Activated CD4-positive, alpha-beta T cell treated with anti-CD3 and anti-CD28 coated beads, Interleukin-2, amount 10 ng/mL, durations not matched to agents 7 days and 5 days (primary cell): ENCODE results near the gene GAK. TPM values are rescaled to one million over a fixed set of nuclear protein-coding genes. Genes with fewer than 3 reads are reported as not detected.

Experiments
- CTCF ChIA-PET: fragments of 350-600 bp; sonication (Branson Sonifier 250); formaldehyde crosslinking; loops from one replicate; lab custom pipeline; 2021; ENCODE audit warnings: antibody characterized with exemption; lab: Charles Lee
- POLR2A ChIA-PET: fragments of 350-600 bp; sonication (Branson Sonifier 250); formaldehyde crosslinking; loops from one replicate; lab custom pipeline; 2021; ENCODE audit warnings: antibody characterized with exemption; lab: Charles Lee
- DNase-seq: peaks from one replicate; pipeline ENCODE4 v3.0.0-alpha.2; 2020
- H3K27ac Mint-ChIP-seq: one replicate; pipeline ENCODE4 v1.8.0; 2021; ENCODE audit warnings: mild to moderate bottlenecking, moderate library complexity, mixed read lengths
- H3K27me3 Mint-ChIP-seq: one replicate; pipeline ENCODE4 v1.8.0; 2021; ENCODE audit warnings: mixed read lengths
- H3K36me3 Mint-ChIP-seq: one replicate; pipeline ENCODE4 v1.8.0; 2021; ENCODE audit warnings: low read depth, mixed read lengths
- H3K4me1 Mint-ChIP-seq: one replicate; pipeline ENCODE4 v1.8.0; 2021; ENCODE audit warnings: mixed read lengths
- H3K4me3 Mint-ChIP-seq: one replicate; pipeline ENCODE4 v1.8.0; 2021; ENCODE audit warnings: mild to moderate bottlenecking, moderate library complexity, mixed read lengths
- H3K9me3 Mint-ChIP-seq: one replicate; pipeline ENCODE4 v1.8.0; 2021; ENCODE audit warnings: mixed read lengths
- total RNA-seq, 2 experiments: library from RNA; stranded (reverse); gene quantifications; one replicate each; pipeline ENCODE4 v1.2.3, GENCODE V29; 2021

Gene GAK
- total RNA-seq, 2 experiments from 2014 or later = 133 to 148 TPM

DNA sequence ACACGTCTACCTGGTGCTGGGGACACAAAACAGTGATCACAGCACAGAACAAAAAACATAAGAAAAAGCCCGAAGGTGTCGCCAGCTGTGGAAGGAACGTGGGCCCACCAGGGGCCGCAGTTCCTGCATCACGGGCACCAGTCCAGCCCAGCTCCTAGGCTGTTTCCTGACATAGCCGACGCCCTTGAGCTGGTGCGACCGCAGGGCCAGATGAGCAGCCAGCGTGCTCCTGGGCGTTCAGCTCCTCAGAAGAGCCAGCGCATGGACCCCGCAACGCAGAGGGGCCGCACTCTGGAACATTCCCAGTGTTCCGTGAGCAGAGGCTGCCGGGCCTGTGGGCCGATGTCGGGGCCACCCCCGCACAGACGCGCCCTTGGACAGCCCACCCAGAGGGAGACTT lies 44.1 kb downstream of the GAK start:
- no peaks in the 10 kb centered on the region for H3K27me3 Mint-ChIP-seq
- no peak overlapping the region for H3K4me3 Mint-ChIP-seq
- ChIA-PET POLR2A (no interaction called here), CTCF (no interaction called here)
- peaks cover 44% of the 10 kb centered on the region for H3K36me3 Mint-ChIP-seq
- no peaks in the 10 kb centered on the region for H3K4me1 Mint-ChIP-seq
- peaks cover 7% of the 10 kb centered on the region for H3K9me3 Mint-ChIP-seq
- no peak overlapping the region for H3K27ac Mint-ChIP-seq
- no peak for DNase-seq

DNA sequence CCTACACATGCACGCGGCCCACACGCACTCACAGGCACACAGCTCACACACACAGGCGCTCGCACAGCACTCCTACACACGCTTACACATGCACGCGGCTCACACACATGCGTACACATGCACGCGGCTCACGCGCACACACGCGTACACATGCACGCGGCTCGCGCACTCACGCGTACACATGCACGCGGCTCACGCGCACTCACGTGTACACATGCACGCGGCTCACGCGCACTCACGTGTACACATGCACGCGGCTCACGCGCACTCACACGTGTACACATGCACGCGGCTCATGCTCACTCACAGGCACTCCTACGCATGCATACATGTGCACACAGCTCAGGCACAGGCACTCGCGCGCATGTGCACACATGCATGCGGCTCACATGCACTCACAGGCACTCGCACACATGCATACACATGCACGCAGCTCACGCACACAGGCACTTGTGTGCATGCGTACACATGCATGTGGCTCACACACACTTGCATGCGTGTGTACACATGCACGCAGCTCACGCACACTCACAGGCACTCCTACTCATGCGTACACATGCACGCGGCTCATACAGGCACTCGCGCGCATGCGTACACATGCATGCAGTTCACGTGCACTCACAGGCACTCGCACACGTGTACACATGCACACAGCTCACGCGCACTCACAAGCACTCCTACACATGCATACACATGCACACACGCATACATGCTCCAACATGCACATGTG lies 44.9 kb downstream of the GAK start:
- ChIA-PET POLR2A (no interaction called here), CTCF (no interaction called here)
- no peak overlapping the region for H3K4me3 Mint-ChIP-seq
- no peaks in the 10 kb centered on the region for H3K4me1 Mint-ChIP-seq
- H3K27me3 Mint-ChIP-seq = no peaks in the 10 kb centered on the region
- no peak for DNase-seq
- H3K27ac Mint-ChIP-seq = no peak overlapping the region
- H3K36me3 Mint-ChIP-seq = peaks cover 44% of the 10 kb centered on the region
- H3K9me3 Mint-ChIP-seq = peaks cover 7% of the 10 kb centered on the region

DNA sequence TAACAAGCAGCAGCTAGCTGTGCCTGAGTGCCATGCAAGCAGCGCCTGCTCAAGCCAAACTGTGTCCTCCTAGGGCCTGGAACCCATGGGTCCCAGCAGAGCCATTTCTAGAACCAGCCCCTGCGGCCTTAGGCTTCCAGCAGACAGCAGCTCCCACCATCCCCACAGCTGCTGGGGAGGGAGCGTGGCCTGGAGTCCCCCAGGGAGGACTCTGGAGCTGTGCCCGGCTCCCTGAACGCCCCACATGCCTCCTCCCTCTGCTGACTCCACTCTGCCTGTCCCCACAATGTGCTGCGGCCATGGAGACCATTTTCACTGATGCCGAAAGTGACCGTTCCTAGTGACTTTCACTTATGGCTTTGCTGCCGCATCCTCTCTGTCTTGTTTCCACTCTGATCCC lies 45.9 kb downstream of the GAK start:
- CTCF ChIA-PET = no interaction called here
- POLR2A ChIA-PET = no interaction called here
- Mint-ChIP-seq H3K27me3 (no peaks in the 10 kb centered on the region), H3K4me3 (no peak overlapping the region), H3K9me3 (peaks cover 7% of the 10 kb centered on the region), H3K27ac (no peak overlapping the region), H3K4me1 (no peaks in the 10 kb centered on the region), H3K36me3 (peaks cover 42% of the 10 kb centered on the region)
- no peak for DNase-seq

DNA sequence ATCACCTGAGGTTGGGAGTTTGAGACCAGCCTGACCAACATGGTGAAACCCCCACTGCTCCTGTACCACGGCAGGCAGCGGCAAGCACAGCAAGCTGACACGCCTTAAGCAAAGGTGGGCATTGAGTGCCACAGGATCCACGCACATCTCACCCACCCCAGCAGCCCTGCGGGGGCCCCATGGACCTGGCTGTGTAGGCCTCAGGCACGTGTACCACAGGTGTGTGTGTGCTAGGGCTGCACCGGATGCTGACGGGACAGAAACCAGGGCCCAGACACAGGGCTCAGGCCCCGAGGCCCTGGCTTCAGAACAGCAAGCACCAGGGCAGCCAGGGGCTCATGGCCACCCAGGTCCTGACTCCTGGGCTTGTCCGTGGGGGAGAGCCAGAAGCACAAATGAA lies 46.8 kb downstream of the GAK start:
- POLR2A ChIA-PET = no interaction called here
- no peak for DNase-seq
- Mint-ChIP-seq H3K27me3 (no peaks in the 10 kb centered on the region), H3K36me3 (peaks cover 38% of the 10 kb centered on the region), H3K4me3 (no peak overlapping the region), H3K9me3 (peaks cover 7% of the 10 kb centered on the region), H3K4me1 (peaks cover 3% of the 10 kb centered on the region), H3K27ac (no peak overlapping the region)
- CTCF ChIA-PET = no interaction called here

DNA sequence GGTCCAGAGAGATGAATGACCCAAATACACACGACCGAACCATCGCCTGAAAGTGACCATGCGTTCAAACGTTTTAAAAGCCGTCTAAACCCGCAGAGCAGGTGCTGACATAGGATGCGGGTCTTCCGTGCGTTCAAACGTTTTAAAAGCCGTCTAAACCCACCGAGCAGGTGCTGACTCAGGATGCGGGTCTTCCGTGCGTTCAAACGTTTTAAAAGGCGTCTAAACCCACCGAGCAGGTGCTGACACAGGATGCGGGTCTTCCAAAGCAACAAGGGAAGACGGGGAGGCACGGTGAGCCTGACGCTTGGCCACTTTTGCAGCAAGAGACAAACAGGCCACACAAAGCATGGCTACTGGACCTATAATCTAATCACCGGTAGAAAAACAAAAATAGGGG lies 47.2 kb downstream of the GAK start:
- Mint-ChIP-seq H3K36me3 (peaks cover 40% of the 10 kb centered on the region), H3K4me1 (peaks cover 7% of the 10 kb centered on the region), H3K27me3 (no peaks in the 10 kb centered on the region), H3K4me3 (no peak overlapping the region), H3K9me3 (peaks cover 7% of the 10 kb centered on the region), H3K27ac (no peak overlapping the region)
- no peak for DNase-seq
- POLR2A ChIA-PET = no interaction called here
- CTCF ChIA-PET = no interaction called here

DNA sequence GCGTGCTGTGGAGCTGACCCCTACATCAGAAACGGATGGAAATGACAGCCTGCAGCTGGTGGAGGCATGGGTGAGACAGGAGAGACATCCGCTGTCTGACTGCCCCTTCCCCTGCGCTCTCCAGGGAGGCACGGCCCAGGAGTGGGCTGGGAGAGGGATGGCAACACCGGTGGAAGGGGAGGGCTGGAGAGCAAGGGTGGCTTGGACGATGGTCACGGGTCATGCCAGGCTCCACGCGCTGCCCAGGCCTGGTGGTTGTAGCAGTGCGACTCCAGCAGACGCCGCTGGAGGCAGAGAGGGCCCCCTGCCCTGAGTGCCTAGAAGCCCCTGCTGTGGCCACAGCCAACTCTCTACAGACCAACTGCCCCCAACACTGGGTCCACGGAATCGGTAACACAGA lies 47.9 kb downstream of the GAK start:
- H3K27me3 Mint-ChIP-seq = no peaks in the 10 kb centered on the region
- CTCF ChIA-PET = no interaction called here
- H3K36me3 Mint-ChIP-seq = peaks cover 40% of the 10 kb centered on the region
- H3K9me3 Mint-ChIP-seq = peaks cover 7% of the 10 kb centered on the region
- no peak overlapping the region for H3K4me3 Mint-ChIP-seq
- POLR2A ChIA-PET = no interaction called here
- no peak for DNase-seq
- peaks cover 14% of the 10 kb centered on the region for H3K4me1 Mint-ChIP-seq
- no peak overlapping the region for H3K27ac Mint-ChIP-seq

DNA sequence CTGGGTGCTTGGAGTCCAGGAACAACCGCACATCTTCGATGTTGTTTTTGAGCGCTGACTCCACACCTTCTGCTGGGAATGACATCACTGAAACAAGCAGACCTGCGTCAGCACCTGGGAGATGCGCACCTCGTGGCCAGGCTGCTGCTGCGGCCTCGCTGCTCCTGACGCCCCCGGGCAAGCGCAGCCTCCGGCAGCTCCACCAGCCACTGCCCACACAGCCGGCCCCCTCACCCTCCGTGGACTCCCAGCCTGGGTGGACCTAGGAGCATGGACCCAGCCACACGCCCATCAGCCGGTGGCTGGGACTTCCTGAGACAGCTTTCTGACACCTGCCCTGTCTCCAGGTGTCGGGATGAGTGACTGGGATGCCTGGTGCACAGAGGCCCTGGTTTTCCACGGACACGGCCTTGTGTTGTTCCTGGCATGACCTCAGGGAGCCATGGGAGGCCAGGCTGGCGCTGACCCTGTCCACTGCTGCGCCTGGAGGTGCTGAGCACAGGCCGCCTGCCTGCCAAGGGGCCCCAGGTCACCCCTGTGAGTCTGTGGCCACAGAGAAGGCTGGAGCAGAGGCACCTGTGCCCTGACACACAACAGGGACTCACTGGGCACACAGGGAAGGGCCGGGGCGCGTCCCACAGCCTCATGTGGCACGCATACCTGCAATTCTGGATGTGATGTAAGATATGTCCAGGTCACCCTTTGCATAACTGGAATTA lies 48.6 kb downstream of the GAK start:
- CTCF ChIA-PET = no interaction called here
- Mint-ChIP-seq H3K9me3 (peaks cover 7% of the 10 kb centered on the region), H3K4me1 (peaks cover 21% of the 10 kb centered on the region), H3K36me3 (peaks cover 40% of the 10 kb centered on the region), H3K27me3 (no peaks in the 10 kb centered on the region), H3K27ac (no peak overlapping the region), H3K4me3 (no peak overlapping the region)
- POLR2A ChIA-PET = no interaction called here
- no peak for DNase-seq

DNA sequence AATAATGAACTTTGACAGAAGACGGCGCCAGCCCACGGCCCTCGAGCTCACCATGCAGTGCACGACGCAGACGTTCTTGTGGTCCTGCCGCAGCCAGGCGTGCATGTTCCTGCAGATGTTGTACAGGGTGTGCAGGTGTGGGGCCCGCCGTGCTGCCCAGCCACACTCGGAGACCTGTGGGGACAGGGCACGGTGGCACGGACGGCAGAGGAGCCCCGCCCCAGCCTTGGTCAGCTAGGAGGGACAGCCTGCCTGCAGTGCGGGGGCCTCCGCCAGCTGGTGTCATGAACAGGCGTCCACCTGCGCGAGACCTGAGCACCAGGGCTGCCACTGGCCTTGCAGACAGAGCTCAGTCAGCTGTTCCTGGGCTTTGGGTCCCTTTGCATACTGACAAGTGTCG lies 49.5 kb downstream of the GAK start:
- DNase-seq = no peak
- H3K4me3 Mint-ChIP-seq = no peak overlapping the region
- ChIA-PET POLR2A (no interaction called here), CTCF (interaction anchor here (0.9 to 1.3 kb wide), 2 partner anchors 8 to 9 kb away, joined by 4 to 6 read pairs; no protein-coding TSS in a partner anchor)
- H3K4me1 Mint-ChIP-seq = peaks cover 28% of the 10 kb centered on the region
- peaks cover 38% of the 10 kb centered on the region for H3K36me3 Mint-ChIP-seq
- peak overlapping the region; percentile 41 for H3K27ac Mint-ChIP-seq
- H3K27me3 Mint-ChIP-seq = no peaks in the 10 kb centered on the region
- H3K9me3 Mint-ChIP-seq = peaks cover 3% of the 10 kb centered on the region

DNA sequence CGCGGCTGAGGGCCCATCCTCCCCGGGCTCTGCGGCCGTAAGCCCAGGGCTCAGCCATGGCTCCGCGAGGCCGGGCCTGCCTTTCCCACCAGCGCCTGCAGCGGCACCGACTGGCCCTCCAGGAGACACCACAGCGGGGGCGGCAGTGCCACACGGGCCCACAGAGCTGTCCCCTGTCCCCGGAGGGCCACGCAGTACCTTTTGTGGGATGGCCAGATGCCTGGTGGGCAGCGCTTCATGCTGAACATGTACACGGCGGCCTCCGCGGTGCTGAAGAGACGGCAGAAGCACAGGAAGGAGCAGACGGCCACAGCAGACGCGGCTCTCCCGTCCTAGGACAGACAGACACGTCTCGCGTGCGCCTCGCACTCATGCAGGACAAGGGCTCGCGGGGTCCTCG lies 50.4 kb downstream of the GAK start:
- Mint-ChIP-seq H3K4me3 (no peak overlapping the region), H3K36me3 (peaks cover 35% of the 10 kb centered on the region), H3K4me1 (peaks cover 28% of the 10 kb centered on the region), H3K9me3 (no peaks in the 10 kb centered on the region), H3K27ac (no peak overlapping the region), H3K27me3 (no peaks in the 10 kb centered on the region)
- ChIA-PET CTCF (interaction anchor here (0.9 to 1.3 kb wide), 2 partner anchors 9 to 10 kb away, joined by 4 to 6 read pairs; no protein-coding TSS in a partner anchor), POLR2A (no interaction called here)
- DNase-seq = no peak

DNA sequence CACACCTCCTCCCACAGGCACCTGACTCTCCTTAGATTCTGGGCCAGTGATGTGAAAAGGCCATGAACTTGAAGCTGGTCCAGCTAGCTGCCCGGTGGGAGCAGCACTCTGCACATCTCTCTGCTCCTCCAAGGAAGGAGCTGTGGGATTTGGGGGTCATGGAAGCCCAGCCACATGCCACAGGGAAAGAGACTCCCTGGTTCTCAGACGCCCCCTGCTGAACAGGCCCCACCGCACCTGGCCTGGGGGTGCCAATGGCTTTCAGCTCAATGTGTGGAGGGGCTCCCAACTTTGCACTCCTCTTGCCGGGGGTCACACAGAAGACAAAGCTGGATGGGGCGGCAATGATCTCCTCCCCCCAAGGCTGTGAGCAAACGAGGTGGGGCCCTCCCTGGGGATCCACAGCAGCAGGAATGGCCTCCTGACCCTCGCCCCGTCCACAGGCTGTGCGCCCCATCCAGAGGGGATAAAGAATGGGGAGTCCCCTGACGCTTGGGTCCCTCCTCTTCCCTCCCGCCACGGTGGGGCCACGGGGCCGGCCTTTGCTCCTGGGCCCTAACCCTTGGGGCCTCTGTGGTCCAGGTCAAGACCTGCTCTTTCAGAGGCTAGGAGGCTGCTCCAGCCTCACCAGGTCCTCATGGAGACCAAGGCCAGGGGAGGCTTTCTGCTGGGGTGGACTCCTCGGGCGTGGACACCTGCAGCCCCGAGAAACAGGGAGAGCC lies 51.3 kb downstream of the GAK start:
- no peak for DNase-seq
- H3K27me3 Mint-ChIP-seq = no peaks in the 10 kb centered on the region
- peaks cover 28% of the 10 kb centered on the region for H3K4me1 Mint-ChIP-seq
- peak overlapping the region; percentile 96 for H3K27ac Mint-ChIP-seq
- peaks cover 38% of the 10 kb centered on the region for H3K36me3 Mint-ChIP-seq
- ChIA-PET CTCF (interaction anchor here (1.2 to 1.5 kb wide), 2 partner anchors 17 to 139 kb away, joined by 4 read pairs; no protein-coding TSS in a partner anchor), POLR2A (no interaction called here)
- no peaks in the 10 kb centered on the region for H3K9me3 Mint-ChIP-seq
- H3K4me3 Mint-ChIP-seq = no peak overlapping the region

DNA sequence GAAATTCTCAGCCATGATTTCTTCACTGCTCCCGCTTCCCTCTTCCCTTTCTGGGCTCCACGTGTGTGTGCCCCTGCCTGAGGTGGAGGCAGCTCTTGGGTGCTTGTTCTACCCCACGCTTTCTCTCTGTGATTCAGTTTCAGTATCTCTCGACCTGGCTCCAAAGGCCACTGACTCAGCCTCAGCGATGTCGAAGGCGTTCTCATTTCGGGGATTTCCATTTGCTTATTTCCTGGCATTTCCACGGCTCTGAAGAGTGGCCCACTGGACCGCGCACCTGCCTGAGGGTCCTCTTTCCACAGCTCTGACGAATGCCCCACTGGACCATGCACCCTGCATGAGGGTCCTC lies 52.4 kb downstream of the GAK start:
- H3K36me3 Mint-ChIP-seq = peaks cover 48% of the 10 kb centered on the region
- peaks cover 28% of the 10 kb centered on the region for H3K4me1 Mint-ChIP-seq
- no peaks in the 10 kb centered on the region for H3K27me3 Mint-ChIP-seq
- peak overlapping the region; percentile 96 for H3K27ac Mint-ChIP-seq
- no peaks in the 10 kb centered on the region for H3K9me3 Mint-ChIP-seq
- H3K4me3 Mint-ChIP-seq = peak overlapping the region; percentile 63
- ChIA-PET CTCF (interaction anchor here (1.2 to 1.5 kb wide), 2 partner anchors 18 to 138 kb away, joined by 4 read pairs; no protein-coding TSS in a partner anchor), POLR2A (interaction anchor here (1.0 kb wide), 1 partner anchor 53 kb away, joined by 3 read pairs; the partner anchor contains the start of genes GAK and TMEM175)
- peak; percentile 57 for DNase-seq

DNA sequence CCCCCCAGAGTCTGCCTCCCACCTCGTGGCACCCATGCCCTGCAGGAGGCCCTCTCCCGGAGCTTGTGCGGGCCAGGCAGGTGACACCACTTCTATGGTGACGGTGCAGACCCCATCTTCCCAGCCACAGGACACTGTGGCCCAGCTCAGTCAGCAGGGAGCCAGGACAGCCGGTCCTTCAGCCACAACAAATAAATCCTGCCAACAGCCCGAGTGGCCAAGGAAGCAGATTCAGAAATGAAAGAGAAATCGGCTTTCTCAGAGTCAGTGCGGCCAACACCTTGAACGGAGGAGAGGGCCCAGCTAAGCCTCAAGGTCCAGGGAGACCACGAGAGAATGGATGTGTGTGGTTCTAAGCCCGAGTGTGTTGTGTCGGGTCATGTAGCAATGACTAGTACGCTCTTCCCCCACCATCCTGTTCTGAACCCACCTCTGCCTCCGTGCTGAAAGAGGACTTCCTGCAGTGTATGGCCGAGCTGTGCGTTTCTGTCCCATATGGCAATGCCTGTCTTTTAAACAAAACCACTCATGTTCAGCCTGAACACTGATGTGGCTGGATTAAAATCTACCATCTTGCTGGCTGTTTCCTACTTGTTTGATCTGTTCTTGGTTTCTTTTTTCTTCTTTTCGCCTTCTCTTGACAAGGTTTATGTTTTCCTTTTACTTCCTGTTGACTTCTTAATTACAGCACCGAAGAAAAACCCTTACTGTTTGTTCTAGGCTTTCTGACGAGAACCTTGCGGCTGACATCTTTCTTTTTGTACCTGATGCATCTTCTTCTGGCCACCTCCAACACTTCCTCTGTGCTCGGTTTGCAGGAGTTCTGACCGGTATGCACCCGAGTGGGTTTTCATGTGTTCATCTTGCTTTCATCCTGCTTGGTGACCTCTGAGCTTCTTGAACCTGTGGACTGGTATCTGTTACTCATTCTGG lies 53.1 kb downstream of the GAK start:
- DNase-seq = peak; percentile 66
- ChIA-PET CTCF (interaction anchor here (1.2 kb wide), 1 partner anchor 19 kb away, joined by 4 read pairs; no protein-coding TSS in a partner anchor), POLR2A (interaction anchor here (1.0 kb wide), 1 partner anchor 53 kb away, joined by 3 read pairs; the partner anchor contains the start of genes GAK and TMEM175)
- Mint-ChIP-seq H3K9me3 (no peaks in the 10 kb centered on the region), H3K4me3 (peak overlapping the region; percentile 63), H3K4me1 (peaks cover 28% of the 10 kb centered on the region), H3K27me3 (no peaks in the 10 kb centered on the region), H3K27ac (peak overlapping the region; percentile 96), H3K36me3 (peaks cover 51% of the 10 kb centered on the region)
